SKM-1 treated with dmso at 0.1 percent for 144 hours (cell line): ENCODE data around the gene SNAPIN.
"Not testable (repeated sequence)": the region's sequence is repeated elsewhere in the genome, so short reads cannot be mapped to it uniquely, and the experiment has no call there.

Source experiments
- DNase-seq: peaks from one replicate; lab custom pipeline; 2025; ENCODE audit not compliant: unreplicated experiment; lab: John Stamatoyannopoulos, UW

The SNAPIN gene

DNA sequence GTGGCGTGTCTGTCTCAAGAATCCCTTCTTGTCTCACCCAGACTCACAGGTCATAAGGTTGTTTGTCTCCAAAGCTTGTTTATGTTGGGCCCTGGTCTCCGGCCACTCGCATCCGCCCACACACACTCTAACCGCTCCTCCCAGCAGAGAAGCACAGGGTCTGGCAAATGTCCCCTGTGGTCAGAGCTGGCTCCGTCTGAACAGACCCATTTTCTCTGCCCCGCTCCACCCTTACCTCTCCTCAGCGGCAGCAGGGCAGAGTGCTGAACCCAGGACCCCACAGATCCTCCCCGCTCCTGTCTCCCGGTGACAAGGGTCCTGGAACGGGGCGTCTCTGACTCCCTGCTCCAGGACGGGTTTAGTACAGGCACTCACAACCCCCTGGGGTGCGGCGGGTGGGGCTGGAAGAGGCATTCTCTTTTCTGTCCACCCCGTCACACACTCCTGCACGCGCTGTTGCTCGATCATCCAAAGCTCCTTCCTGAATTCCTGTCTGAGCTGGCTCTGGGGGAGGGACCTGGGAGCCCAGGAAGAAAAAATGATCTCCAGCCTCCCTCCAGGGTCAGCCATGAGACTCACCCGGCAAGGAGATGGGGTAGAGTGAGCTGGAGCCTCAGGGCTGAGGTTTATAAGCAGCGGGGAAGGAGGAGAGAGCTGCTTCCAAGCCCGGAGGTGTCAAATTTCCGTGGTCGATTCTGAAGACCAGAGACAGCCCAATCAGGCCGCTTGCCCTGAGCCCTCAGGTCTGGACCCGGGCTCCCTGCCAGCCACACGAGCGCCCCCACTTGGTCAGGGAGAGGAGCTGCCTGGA lies 31.4 kb upstream of the SNAPIN start, which contains the start of gene S100A13:
TSS of gene S100A13 (minus strand) at position 602 of the 811 bp plus-strand sequence. CDS start 1,033 bp downstream, outside the sequence.
- DNase-seq: peak; percentile 40

DNA sequence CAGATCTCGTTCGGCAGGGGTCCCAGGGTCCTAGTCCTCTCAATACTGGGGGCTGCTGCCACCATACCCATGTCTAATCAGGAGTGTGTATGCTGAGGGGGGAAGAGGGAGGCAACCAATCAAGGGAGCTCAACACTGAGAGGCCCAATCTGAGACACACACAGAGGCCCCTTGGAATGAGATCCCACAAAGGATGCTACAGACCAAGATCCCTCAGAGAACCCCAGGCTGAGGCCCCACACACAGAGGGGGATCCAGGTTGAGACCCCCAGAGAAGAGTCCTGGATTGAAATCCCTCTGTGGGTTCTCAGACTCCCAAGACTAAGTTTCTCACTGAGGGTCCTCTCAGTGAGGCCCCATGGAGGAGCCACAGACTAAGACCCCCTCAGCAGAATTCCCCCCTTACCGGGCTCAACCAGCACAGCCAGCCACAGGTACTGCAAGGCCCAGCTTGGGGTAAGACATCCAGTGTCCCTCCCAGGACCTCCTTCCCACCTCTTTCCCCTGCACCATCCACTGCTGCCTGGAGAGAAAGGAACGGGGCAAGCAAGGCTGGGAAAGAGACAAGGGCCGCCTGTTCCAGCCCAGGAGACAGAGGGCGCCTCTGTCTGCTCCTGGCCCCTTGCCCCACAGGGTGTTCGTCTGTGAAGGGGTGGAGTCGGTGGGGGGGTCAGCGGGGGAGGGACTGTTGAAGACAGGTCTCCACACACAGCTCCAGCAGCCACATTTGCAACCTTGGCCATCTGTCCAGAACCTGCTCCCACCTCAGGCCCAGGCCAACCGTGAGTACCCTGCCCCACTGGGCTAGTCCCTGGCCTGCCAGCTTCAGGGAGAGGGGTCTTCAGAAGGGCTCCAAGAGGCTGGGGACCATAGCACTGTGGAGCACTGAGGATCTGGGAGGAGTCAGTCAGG lies 30.5 kb upstream of the SNAPIN start, which contains the start of gene S100A1:
TSS of gene S100A1 (plus strand) at position 720 of the 912 bp plus-strand sequence. CDS start 2,088 bp downstream, outside the sequence.
- DNase-seq: no peak

DNA sequence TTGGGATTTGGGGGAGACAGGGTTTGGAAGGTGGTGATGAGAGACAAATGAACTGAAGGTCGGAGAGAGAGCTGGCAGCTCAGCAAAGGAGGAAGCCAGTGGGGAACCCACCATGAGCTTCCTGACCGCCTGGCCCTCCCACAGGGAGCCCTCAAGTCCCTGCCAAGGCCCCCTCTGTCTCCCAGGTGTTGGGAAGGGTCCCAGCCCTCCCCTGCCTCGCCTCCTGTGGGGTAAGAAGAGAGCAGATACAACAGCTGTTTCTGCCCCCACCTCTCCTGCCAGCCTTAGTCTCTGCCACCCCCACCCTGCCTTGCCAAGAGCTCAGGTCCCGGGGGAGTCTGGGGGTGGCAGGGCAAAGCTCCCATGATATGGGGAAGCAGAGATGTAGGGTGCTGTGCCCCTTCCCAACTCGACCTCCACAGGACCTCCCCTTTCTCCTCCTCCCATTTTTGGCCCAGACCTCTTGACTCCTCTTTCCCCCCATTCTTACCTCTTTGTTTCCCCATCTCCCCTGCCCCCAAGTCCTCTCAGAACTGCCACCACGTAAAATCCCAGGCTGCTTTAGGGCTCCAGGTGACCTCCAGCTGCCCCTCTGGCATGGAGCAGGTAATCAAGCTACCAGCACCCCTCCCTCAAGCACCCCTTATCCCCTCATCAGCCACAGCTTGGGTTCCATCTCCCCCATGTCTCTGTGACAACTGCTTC lies 29.7 kb upstream of the SNAPIN start:
- DNase-seq: no peak

DNA sequence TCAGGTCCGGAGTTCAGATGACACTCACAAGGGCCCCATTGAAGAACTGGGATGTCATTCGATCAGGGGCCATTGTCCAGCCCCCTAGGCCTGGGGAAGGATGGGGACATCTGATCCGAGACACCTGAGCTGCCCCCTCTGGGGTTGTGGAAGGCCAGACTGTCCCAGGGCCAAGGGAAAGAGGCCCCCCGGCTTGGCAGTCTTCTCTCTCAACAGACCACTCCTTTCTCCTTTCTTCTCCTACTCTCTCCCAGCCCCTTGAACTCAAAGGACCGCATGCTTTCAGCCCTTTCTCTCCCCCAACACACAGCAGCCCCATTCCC lies 29.2 kb upstream of the SNAPIN start:
- no peak for DNase-seq

DNA sequence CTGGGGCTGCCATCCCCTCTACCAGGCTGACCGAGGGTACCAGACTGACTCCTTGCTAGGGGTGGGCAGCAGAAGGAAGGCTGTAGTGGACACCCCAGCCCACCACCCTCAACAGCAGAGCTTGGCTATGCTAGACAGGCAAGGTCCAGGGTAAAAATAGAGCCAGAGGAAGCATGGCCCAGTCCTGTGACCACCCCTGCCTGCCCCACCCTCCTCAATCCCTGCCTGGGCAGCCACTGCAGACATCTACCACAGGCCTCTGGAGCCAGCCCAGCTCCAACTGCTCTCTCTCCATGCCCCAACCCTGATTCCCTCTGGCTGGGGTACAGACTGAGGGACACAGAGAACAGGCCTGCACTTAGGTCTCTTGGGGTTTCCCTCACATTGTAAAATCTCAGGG lies 28.5 kb upstream of the SNAPIN start:
- no peak for DNase-seq

DNA sequence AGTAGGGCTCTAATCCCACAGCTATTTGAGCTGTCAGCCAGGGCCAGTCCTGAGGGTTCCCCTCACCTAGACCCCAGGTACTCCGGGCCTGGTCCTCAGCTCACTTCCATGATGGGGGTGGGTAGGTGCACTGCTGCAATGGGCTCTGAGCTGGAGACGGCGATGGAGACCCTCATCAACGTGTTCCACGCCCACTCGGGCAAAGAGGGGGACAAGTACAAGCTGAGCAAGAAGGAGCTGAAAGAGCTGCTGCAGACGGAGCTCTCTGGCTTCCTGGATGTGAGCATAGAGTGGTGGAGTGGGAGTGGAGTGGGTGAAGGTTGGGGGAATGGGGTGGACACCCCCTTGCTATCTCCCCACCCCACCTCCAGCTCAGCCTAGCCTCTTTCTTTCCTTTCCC lies 28.1 kb upstream of the SNAPIN start:
- no peak for DNase-seq

DNA sequence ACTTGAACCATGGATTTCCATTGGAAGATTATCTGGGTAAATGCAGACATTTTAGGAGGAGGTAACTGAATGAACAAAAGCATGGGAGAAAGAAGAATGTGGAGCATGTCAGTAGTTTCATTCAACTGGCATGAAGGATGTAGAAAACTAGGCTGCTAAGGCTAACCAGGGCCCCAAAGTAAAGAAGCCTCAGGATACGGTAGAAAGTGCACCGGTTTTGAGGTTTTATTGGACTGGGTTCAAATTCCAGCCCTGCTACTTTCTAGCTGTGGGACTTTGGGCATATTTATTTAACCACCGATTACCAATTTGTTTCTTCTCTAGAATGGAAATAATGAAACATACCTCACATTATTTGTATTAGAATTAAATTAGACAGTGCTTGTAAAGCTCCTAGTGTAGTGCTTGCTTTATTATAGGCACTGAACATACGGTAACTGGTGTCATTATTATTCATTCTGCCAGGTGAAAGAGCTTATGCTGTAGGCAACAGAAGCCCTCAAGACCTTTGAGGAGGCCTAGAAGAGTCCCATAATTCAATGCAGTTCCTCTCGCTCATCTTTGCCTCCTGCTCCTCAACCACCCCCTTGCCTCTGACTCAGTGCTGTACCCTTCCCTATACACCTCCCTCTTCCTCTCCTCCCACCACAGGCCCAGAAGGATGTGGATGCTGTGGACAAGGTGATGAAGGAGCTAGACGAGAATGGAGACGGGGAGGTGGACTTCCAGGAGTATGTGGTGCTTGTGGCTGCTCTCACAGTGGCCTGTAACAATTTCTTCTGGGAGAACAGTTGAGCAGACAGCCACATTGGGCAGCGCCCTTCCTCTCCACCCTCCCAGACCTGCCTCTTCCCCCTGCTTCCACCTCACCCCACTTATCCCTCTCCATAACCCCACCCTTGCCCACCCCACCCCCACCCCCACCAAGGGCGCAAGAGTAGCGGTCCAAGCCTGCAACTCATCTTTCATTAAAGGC lies 27.2 kb upstream of the SNAPIN start:
- DNase-seq: no peak

DNA sequence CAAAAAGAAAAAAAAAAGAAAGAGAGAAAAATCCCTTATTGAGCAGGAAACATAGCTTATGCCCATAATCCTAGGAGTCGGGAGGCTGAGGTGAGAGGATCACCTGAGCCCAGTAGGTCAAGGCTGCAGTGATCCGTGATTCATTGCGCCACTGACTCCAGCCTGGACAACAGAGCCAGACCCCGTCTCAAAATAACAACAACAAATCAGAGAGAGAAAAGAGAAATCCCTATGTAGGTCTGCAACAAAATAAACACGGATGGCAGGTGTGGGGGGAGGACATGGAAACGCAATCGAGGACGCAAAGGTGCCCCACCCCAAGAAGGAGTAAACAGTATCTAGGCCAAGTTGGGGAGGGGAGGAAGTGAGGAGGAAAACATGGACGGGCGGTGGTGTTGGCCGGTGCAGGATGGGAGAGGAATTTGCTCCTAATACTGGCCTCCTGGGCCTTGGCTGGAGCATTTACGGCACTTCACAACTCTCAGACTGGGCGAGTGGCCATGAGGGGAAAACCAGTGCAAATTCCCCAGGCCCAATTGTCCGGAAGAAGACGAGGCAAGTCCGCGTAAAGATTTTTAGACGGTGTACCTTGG lies 25.2 kb upstream of the SNAPIN start:
- no peak for DNase-seq

DNA sequence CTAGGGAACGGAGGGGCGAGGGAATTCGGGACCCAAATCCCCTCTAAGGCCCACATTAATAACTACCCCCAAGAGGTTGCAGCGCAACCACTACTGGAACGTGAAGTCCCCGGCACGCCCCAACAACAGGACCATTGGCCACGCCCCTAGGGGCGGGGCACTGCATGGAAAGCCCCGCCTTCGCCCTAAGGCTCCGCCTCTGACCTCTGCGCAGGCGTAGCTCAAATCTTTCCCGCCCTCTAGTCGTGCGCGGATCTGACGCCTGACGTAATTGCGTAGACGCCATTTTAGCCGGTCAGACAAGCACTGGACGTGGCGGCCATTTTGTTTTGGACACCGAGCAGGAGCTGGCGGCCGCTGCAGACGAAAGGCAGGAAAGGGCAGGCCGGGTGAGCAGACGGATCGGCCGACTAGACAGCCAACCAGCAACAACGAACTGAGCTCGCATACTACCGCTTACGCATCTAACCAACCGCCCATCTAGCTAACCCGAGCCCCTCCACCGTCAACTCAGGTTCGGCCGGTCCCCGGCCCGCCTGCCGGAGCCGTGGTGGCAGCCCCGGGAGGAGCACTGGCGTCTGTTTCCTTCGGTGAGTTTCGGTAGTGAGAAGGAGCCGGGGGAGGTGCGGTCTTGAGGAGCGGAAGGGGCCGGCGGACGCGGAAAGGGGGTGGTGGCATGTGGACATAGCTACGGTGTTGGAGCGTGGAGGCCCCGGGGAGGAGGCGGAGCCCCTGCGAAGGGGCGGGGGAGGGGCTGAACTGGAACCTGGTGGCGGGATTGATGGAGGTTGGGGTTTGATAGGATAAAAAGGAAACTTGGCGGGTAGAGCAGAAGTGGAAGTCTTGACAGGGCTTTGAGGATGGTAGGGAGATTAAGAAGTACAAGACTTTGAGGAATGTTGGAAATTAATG lies 24.5 kb upstream of the SNAPIN start, which contains the start of gene CHTOP:
TSS of gene CHTOP (plus strand) at position 313 of the 912 bp plus-strand sequence. CDS start 2,523 bp downstream, outside the sequence.
- peak; percentile 99 for DNase-seq

DNA sequence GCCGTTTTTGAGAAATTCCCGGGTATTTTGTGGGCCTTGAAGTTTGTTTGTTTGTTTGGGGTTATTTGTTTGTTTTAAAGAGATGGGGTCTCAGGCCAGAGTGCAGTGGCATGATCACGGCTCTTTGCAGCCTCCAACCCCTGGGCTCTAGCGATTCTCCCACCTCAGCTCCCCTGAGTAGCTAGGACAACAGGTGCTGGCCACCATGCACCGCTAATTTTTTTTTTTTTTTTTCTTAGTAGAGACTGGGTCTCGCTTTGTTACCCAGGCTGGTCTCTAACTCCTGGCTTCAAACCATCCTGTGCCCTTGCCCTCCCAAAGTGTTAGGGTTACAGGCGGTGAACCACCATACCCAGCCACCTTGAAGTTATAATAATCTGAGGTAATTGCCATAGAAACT lies 22.6 kb upstream of the SNAPIN start:
- no peak for DNase-seq

DNA sequence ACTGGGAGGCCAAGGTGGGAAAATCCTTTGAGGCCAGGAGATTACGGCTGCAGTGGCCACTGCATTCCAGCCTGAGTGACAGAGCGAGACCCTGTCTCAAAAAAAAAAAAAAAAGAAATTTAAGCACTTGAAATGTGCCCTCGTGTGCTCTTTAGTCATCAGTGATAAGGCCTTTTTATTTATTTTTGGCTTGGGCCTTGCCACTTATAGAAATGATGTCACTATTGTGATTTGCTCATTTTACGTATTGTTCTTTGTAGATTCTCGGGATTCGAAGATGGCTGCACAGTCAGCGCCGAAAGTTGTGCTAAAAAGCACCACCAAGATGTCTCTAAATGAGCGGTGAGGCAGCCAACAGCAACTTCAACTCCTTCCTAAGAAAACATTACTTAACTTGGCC lies 22.2 kb upstream of the SNAPIN start:
- no peak for DNase-seq

DNA sequence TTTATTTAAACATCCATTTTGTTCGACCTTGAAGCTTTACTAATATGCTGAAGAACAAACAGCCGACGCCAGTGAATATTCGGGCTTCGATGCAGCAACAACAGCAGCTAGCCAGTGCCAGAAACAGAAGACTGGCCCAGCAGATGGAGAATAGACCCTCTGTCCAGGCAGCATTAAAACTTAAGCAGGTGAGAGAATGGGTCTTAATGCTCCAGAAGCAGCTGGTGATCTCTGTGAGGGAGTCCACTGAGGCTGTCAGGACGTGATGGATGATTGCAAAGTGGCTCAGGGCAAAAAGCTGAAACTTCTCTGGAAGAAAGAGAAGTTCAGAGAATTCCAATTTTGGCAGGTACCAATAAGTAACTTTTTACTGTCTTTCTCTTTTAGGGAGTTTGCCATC lies 20.2 kb upstream of the SNAPIN start:
- no peak for DNase-seq

DNA sequence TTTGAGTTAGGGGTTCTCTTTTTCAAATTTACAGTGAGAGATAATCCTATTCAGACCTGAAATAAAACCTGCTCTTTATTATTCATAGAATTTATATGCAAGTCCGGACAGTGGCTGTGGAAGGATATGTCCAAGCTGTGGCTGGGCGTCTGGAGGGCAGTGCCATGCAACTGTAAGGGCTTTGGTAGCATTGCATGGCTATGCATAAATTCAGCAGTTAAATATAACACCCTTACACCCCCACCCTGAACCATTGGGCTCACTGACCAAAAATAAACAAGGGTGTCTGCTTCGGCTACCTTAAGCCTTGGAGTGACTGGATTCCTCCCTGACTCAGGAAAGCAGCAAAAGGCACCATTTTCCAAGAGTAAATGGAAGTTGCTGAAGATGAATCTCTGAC lies 19.2 kb upstream of the SNAPIN start:
- DNase-seq: no peak

DNA sequence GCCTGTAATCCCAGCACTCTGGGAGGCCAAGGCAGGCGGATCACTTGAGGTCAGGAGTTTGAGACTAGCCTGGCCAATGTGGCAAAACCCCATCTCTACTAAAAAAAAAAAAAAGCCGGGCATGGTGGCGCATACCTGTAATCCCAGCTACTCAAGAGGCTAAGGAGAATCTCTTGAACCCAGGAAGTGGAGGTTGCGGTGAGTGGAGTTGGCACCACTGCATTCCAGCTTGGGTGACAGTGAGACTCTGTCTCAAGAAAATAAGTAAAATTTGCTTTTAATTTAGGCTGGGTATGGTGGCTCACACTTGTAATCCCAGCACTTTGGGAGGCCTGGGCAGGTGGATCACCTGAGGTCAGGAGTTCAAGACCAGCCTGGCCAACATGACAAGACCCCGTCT lies 18.3 kb upstream of the SNAPIN start:
- not testable (repeated sequence) for DNase-seq

DNA sequence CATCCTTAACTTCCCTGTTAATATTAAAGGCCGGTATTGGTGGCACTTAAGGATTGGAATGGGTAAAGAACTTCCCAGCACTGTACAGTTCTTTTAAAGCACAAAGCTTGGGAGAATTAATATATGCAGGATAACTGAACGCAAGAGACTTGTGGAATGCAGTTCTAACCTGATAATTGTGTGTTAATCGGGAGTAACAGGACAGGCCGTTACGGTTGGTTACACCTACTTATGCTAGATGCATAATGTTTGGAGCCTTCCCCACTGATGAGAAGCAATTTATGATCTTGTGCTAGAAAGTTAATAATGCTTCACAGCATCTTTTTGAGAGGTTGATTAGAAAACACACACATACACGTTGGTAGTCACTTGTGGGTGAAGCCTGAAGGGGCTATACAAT lies 17.6 kb upstream of the SNAPIN start:
- no peak for DNase-seq

DNA sequence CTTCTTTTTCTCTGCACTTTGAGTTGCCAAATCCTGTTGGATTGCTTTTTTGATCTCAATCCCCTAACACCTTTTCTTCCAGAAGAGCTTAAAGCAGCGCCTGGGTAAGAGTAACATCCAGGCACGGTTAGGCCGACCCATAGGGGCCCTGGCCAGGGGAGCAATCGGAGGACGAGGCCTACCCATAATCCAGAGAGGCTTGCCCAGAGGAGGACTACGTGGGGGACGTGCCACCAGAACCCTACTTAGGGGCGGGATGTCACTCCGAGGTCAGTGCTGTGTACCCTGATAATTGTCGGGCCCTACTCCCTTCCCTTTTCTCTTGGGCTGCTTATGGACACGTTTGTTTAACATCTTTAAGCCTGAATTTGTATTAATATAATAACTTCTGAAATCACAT lies 16.3 kb upstream of the SNAPIN start:
- DNase-seq: no peak

DNA sequence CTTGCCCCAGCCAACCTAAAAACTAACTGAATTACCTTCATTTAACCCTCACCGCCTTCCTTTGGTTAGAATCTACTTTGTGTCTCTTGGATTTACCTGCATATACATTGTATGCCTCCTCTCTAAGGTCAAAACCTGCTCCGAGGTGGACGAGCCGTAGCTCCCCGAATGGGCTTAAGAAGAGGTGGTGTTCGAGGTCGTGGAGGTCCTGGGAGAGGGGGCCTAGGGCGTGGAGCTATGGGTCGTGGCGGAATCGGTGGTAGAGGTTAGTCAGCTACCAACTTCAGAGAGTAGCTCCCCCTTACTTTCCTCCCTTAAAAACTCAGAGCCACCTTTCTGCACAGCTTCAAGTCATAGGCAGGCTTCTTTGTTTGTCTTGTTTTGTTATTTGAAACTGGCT lies 15.4 kb upstream of the SNAPIN start:
- DNase-seq: no peak

DNA sequence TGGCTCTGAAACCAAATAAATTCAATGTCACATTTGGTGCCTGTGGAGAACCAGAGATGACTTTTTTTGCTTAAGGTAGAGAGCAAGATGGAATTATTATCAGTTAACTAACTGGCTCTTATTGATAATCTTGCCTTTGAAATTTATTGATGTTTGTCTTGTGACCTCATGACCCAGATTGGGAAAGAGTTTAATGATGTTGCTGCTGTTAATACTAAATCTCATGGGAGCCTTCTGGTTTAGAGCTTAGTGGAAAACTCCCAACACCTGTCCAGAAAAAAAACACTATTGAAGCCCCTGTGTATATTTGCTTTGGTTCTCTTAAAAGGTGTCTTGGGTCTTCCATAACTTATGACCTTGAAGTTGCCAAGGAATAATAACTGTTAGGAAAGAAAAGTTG lies 14.7 kb upstream of the SNAPIN start:
- no peak for DNase-seq
